ENCODE results near the gene INTS11.

The INTS11 gene

DNA sequence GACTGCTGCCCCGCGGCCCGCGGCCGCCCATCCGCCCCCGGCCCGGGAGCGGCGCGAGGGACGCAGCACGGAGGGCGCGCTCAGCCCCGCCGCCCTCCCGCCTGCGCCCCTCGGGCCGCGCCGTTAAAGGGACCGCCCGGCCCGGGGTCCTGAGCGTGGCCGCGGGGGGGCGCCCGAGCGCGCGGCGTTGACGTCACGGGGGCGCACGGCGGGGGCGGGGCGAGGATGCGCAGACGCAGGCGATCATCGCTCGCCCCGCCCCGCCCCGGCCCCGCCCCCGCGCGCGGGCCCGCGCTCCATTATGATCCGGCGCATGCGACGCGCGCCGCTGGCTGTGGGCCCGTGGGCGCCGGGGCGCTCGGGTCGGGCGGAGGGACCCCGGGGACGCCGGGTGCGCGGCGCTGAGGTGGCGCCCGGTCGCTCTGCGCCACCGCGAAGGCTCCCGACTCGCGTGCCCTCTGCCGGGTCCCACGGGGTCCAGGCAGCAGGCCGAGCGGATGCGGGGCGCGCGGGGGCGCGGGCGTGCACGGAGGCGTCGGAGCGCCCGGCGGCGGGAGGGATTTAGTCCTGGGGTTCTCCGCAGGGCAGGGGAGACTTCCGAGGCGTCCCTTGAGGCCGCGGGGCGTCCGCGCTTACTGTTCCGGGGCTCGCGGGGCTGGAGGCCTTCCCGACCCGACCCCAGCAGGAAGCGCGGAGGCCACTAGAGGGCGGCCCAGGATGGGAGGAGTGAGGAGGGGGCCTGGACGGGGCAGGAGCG, 25.0 kb upstream of the INTS11 start, which contains the start of gene DVL1:
TSS of gene DVL1 (minus strand) at position 163 of the 757 bp plus-strand sequence. CDS start 353 bp downstream, outside the sequence.
- TF ChIP-seq, protein P1, sequence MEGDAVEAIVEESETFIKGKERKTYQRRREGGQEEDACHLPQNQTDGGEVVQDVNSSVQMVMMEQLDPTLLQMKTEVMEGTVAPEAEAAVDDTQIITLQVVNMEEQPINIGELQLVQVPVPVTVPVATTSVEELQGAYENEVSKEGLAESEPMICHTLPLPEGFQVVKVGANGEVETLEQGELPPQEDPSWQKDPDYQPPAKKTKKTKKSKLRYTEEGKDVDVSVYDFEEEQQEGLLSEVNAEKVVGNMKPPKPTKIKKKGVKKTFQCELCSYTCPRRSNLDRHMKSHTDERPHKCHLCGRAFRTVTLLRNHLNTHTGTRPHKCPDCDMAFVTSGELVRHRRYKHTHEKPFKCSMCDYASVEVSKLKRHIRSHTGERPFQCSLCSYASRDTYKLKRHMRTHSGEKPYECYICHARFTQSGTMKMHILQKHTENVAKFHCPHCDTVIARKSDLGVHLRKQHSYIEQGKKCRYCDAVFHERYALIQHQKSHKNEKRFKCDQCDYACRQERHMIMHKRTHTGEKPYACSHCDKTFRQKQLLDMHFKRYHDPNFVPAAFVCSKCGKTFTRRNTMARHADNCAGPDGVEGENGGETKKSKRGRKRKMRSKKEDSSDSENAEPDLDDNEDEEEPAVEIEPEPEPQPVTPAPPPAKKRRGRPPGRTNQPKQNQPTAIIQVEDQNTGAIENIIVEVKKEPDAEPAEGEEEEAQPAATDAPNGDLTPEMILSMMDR (IDR thresholded peaks at IDR 0.05; ENCODE audit: borderline replicate concordance, insufficient read depth, low read depth, low read length) = peak; percentile 68

DNA sequence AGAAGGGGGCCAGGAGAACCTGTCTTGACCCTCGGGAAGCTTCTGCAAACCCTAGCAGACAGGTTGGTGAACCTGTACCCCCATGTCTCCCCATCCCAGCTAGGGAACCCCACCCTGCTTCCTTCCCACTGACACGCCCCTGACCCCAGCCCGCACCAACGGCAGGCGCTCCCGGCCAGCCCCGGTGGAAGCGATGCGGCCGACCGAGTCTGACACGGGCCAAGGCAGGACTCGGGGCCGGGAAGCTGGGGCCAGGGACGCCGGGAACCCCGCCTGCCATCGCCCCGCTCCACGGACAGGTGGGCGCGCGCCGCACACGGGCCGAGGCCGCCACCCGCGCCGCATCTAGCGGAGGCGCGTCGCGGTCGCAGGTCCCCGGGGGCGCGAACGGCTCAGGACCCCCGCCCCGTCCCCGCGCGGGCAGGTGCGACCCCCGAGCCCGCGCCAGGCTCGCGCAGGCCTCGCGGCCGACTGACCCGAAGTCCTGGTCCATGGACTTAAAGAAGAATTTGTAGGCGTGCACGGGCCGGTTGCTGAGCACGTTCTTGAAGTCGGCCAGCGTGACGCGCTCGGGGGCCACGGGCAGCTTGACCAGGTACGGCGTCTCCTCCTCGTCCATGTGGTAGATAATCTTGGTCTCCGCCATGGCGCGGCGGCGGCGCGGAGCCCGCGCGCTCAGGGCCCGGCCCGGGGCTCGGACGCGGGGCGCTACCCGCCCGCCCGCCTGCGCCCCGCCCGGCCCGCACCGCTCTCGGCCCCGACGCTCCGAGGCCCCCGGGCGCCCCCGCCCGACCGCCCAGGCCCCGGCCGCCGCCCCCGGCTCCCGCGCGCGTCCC, 24.2 kb upstream of the INTS11 start:
- peak overlapping the region; percentile 80 for H3K4me3 ChIP-seq (ENCODE audit: low read depth, low read length)
- TF ChIP-seq, protein P1 (IDR thresholded peaks at IDR 0.05; ENCODE audit: borderline replicate concordance, insufficient read depth, low read depth, low read length) = no peak

More for the DNA sequence above, 25.0 kb upstream of the INTS11 start, which contains the start of gene DVL1:
- peak within 1 kb of the TSS; percentile 80 for H3K4me3 ChIP-seq (ENCODE audit: low read depth, low read length)

DNA sequence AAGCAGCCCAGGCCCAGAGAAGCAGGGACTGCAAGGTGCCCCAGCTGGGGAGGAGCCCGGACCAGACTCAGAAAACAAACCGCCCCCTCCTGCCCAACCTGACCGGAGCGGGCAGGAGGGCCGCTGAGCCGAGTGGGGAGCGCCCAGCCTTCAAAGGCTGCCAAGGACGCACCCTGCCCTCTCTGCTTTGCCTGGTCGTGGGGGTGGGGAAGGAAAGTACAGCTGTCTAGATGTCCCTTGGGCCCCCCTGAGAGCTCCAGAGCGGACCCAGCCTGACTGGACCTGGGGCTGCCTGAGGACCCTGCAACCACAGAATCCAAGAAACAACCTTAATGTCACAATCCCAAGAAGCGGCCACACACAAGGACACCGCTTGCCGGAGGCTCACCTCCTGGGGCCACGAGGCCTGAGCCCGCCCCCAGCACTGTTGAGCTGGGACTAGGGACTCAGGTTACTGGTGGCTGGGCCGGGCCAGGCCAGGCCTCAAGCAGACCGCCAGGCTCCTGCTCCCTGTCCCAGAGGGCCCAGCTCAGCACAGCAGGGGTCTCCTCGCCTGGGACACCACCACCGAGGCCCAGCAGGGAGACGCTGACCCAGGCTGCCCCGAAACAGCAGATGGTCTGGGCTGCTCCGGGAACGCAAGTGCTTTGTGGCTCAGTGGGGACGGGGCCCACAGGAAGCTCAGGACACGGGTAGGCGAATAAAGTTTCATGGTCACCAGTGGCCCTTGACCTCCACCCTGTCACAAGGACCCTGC, 23.4 kb upstream of the INTS11 start:
- TF ChIP-seq, protein P1 (IDR thresholded peaks at IDR 0.05; ENCODE audit: borderline replicate concordance, insufficient read depth, low read depth, low read length) = no peak
- H3K4me3 ChIP-seq (ENCODE audit: low read depth, low read length) = peak overlapping the region; percentile 80

DNA sequence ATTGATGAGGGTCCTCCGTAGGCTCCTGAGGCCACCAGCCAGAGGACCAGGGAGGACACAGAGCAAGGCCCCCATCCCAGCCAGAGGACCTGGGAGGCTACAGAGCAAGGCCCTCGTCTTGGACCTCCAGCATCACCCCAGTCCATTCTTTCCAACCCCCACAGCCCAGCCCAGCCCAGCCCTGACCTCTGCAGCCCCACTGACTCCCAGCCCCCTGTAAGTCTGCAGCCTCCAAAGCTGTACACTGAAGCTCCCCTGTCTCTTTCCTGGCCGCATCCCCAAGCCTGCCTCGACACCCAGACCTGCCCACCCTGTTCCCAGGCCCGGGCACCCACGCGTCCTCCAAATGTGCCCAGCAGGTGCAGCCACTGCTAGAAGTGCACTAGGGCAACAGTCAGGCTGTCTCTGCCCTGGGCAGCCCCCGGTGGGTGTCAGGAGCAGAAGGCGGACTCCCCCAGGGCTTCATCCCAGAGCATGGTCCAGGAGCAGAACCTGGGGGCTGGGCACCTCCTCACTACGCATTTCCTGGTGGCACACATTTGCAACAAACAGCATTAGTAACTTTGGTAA, 22.7 kb upstream of the INTS11 start:
- TF ChIP-seq, protein P1 (IDR thresholded peaks at IDR 0.05; ENCODE audit: borderline replicate concordance, insufficient read depth, low read depth, low read length) = no peak
- no peak overlapping the region for H3K4me3 ChIP-seq (ENCODE audit: low read depth, low read length)

DNA sequence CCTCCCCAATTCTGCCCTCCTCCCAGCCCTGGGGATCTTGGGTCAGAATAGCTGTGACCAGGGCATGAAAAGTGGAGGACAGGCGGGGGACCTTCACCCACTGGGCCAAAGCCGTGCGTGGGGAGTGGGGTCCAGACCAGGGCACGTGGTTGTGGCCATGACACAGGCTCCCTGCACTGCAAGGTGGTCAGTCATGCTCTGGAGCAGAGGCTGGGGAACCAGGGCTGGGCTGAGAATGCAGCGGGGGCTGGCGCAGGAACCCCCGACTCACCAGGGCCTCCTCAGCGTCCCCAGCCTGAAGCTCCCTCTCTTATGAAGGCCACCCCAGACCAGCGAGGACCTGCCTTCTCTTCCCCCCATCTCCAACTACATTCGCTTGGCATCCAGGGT, 22.0 kb upstream of the INTS11 start:
- H3K4me3 ChIP-seq (ENCODE audit: low read depth, low read length) = no peak overlapping the region
- TF ChIP-seq, protein P1 (IDR thresholded peaks at IDR 0.05; ENCODE audit: borderline replicate concordance, insufficient read depth, low read depth, low read length) = no peak

DNA sequence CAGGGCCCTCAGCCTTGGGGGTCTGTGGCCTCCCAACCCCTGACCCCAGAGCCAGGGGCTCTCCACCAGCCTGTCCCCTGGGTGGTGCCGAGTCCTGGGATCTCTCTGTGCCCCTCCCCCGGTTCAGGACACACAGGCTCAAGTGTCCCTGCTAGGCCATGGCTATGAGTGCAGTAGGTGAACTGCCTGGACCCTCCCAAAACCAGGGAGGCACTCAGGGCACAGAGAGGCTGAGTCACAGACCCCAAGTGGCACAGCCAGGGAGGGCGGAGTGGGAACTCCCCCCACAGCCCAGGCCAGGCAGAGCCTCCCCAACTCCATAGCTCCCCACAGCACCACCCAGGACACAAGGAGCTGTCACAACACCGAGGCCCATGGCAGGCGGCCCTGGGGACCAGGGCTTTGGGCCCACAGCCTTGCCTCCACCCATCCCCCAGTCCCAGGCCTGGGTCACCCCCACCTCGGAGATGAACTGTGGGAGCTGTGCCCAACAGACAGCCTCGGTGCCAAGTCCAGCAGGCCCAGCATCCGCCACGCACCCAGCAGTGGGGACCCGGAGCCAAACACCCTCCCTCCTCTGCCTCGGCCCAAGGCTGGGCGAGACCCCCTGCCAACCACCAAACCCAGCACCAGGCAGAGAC, 21.5 kb upstream of the INTS11 start:
- TF ChIP-seq, protein P1 (IDR thresholded peaks at IDR 0.05; ENCODE audit: borderline replicate concordance, insufficient read depth, low read depth, low read length) = no peak
- H3K4me3 ChIP-seq (ENCODE audit: low read depth, low read length) = no peak overlapping the region

Measured in GM12875 (cell line).